LNCAP (cell line): ENCODE measurements around the gene FBN3.

ENCODE experiments used
- CTCF ChIP-seq: fragments of 450-650 bp; IDR thresholded peaks from 2 replicates; pipeline ENCODE4 v1.5.1; 2017; ENCODE audit warnings: mild to moderate bottlenecking

Gene FBN3

GRCh38 chr19:8150998-8151766, 1.8 kb upstream of the FBN3 start:
- TF ChIP-seq CTCF = no peak

GRCh38 chr19:8150178-8150865, 930 bp upstream of the FBN3 start:
- TF ChIP-seq CTCF = no peak

- no peak for TF ChIP-seq CTCF
These were observed 757 bp downstream of the FBN3 start for GRCh38 chr19:8148410-8149260.

- TF ChIP-seq CTCF = no peak
These were observed 1.3 kb downstream of the FBN3 start for GRCh38 chr19:8148088-8148409.

GRCh38 chr19:8147582-8147978, 1.8 kb downstream of the FBN3 start:
- no peak for TF ChIP-seq CTCF

- no peak for TF ChIP-seq CTCF
These were observed 2.4 kb downstream of the FBN3 start for GRCh38 chr19:8146877-8147581.
